ENCODE data around the gene RASSF8. TPM values are rescaled to one million over a fixed set of nuclear protein-coding genes. Genes with fewer than 3 reads are reported as not detected.
A peak's percentile ranks its signal among the peaks of the same experiment; 100 is the strongest.

Gene RASSF8
- total RNA-seq, 1 donor from 2014 or later = 29.6 TPM

DNA sequence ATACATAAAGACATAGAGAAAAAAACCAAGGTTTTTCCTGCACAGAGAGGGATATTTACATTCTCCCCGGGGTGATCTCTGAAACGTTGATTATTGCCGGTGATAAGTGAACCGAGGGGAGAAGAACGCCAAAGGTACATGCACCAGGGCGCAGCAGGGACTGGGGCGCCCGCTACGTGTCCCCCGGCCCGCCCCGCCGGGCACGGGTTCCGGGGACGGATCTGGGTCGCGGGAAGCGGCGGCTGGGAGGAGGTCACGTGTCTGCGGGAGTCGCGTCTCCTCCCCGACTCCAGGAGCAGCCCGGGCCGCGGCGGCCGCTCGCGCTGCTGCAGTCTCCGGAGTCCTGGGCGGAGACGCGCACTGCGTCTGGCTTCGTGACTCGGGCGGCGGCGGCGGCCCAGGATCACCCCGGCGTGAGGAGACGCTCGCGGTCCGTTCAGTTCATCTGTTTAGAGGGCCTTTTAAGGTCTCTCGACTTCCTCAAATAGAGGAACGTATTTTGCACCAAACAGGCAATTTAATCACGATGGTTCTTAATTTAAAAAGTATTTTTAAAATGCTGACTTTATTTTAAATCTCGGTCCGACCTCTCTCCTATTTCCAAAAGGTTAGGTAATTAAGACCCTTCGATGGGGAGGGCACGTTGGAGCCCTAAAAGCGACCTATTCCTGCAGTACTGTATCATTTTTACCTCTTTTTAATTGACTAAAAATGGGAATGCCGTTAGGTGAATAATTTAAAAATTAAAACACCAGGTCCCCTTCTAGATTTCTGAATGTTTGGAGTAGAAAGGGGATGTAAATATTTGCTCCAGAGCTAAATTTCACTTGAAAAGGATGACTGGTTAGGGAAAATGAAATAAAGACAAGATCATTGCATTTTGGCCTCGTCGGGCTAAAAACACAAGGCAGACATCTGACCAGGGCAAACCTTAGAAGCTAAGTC is 168.1 kb downstream of the RASSF8 start:
- TF ChIP-seq, protein P1, sequence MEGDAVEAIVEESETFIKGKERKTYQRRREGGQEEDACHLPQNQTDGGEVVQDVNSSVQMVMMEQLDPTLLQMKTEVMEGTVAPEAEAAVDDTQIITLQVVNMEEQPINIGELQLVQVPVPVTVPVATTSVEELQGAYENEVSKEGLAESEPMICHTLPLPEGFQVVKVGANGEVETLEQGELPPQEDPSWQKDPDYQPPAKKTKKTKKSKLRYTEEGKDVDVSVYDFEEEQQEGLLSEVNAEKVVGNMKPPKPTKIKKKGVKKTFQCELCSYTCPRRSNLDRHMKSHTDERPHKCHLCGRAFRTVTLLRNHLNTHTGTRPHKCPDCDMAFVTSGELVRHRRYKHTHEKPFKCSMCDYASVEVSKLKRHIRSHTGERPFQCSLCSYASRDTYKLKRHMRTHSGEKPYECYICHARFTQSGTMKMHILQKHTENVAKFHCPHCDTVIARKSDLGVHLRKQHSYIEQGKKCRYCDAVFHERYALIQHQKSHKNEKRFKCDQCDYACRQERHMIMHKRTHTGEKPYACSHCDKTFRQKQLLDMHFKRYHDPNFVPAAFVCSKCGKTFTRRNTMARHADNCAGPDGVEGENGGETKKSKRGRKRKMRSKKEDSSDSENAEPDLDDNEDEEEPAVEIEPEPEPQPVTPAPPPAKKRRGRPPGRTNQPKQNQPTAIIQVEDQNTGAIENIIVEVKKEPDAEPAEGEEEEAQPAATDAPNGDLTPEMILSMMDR (conservative IDR thresholded peaks at IDR 0.05; ENCODE audit: low read depth, low read length) = no peak
- peak overlapping the region; percentile 61 for H3K4me3 ChIP-seq (ENCODE audit: low read depth, low read length)
- DNase-seq (ENCODE audit: low read depth) = no peak

DNA sequence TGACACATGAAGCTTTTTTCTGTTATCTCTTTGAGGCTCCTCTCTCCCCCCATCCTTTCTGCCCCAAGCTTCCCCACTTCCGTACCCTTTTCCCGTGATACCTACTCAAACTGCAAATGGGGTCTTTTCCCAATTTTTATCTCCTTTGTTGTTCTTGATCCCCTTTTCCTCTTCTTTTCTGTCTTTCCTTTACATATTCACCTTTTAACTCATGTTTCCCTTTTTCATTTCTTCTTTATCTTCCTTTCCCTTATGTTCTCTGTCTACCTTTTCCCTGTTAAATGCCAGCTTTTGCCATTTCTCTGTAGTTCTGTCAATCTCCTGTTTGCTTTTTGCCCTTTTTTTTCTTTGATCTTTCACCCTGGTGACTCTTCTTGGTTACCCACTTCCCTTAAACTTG is 168.9 kb downstream of the RASSF8 start:
- no peak overlapping the region for H3K4me3 ChIP-seq (ENCODE audit: low read depth, low read length)
- TF ChIP-seq, protein P1 (conservative IDR thresholded peaks at IDR 0.05; ENCODE audit: low read depth, low read length) = no peak
- DNase-seq (ENCODE audit: low read depth) = no peak

GRCh38 chr12:26128168-26128567 is 169.7 kb downstream of the RASSF8 start:
- H3K4me3 ChIP-seq (ENCODE audit: low read depth, low read length) = no peak overlapping the region
- DNase-seq (ENCODE audit: low read depth) = no peak
- TF ChIP-seq, protein P1 (conservative IDR thresholded peaks at IDR 0.05; ENCODE audit: low read depth, low read length) = no peak

Other genes with a start within 250 kb of the RASSF8 start
- gene BHLHE41, start 166.4 kb downstream of the RASSF8 start, total RNA-seq = 1.3 and 5.2 TPM in 2 replicates
- gene SSPN, start 236.9 kb downstream of the RASSF8 start, total RNA-seq = 0.43 and 1.6 TPM in 2 replicates